NCI-H2107 (cell line): ENCODE data around the gene SH3PXD2A.

Experiments used
- DNase-seq: peaks from one replicate; lab custom pipeline; 2025; lab: John Stamatoyannopoulos, UW

The SH3PXD2A gene

GRCh38 chr10:103812432-103812831, 42.9 kb downstream of the SH3PXD2A start:
- no peak for DNase-seq

GRCh38 chr10:103812004-103812403, 43.4 kb downstream of the SH3PXD2A start:
- DNase-seq = no peak

GRCh38 chr10:103811463-103811862, 43.9 kb downstream of the SH3PXD2A start:
- DNase-seq = no peak

GRCh38 chr10:103808780-103809179, 46.6 kb downstream of the SH3PXD2A start:
- no peak for DNase-seq

GRCh38 chr10:103807996-103808395, 47.4 kb downstream of the SH3PXD2A start:
- no peak for DNase-seq

GRCh38 chr10:103806395-103807187, 48.8 kb downstream of the SH3PXD2A start:
- DNase-seq = no peak

GRCh38 chr10:103805781-103806180, 49.6 kb downstream of the SH3PXD2A start:
- DNase-seq = no peak

GRCh38 chr10:103804871-103805270, 50.5 kb downstream of the SH3PXD2A start:
- no peak for DNase-seq

- DNase-seq = no peak
These were observed 51.4 kb downstream of the SH3PXD2A start for GRCh38 chr10:103803941-103804340.

- DNase-seq = no peak
These were observed 52.6 kb downstream of the SH3PXD2A start for GRCh38 chr10:103802637-103803353.

GRCh38 chr10:103802081-103802480, 53.3 kb downstream of the SH3PXD2A start:
- DNase-seq = no peak

- no peak for DNase-seq
These were observed 54.4 kb downstream of the SH3PXD2A start for GRCh38 chr10:103800789-103801540.

- no peak for DNase-seq
These were observed 55.3 kb downstream of the SH3PXD2A start for GRCh38 chr10:103800089-103800488.

GRCh38 chr10:103799341-103799740, 56.0 kb downstream of the SH3PXD2A start:
- no peak for DNase-seq

GRCh38 chr10:103798511-103798910, 56.9 kb downstream of the SH3PXD2A start:
- no peak for DNase-seq

GRCh38 chr10:103797857-103798256, 57.5 kb downstream of the SH3PXD2A start:
- no peak for DNase-seq

- no peak for DNase-seq
These were observed 59.6 kb downstream of the SH3PXD2A start for GRCh38 chr10:103795634-103796270.

- no peak for DNase-seq
These were observed 60.4 kb downstream of the SH3PXD2A start for GRCh38 chr10:103794996-103795395.

- no peak for DNase-seq
These were observed 61.2 kb downstream of the SH3PXD2A start for GRCh38 chr10:103793920-103794883.

- no peak for DNase-seq
These were observed 61.9 kb downstream of the SH3PXD2A start for GRCh38 chr10:103793429-103793828.

- no peak for DNase-seq
These were observed 62.8 kb downstream of the SH3PXD2A start for GRCh38 chr10:103792547-103792946.
